Measurements from ENCODE around the gene POLG2.

Gene POLG2

GRCh38 chr17:64527914-64528313 lies 31.1 kb upstream of the POLG2 start:
- no peak overlapping the region for H3K4me3 ChIP-seq (ENCODE audit: low read length)
- no peaks in the 10 kb centered on the region for H3K4me1 ChIP-seq (ENCODE audit: control insufficient read depth, low read length)
- peaks cover 3% of the 10 kb centered on the region; the same call in 1 of the 2 replicates for H4K20me1 ChIP-seq (ENCODE audit: control insufficient read depth, insufficient read depth, low read depth, low read length)
- no peak overlapping the region for H3K4me2 ChIP-seq (ENCODE audit: low read length)
- H3K9me3 ChIP-seq (ENCODE audit: control insufficient read depth, insufficient read depth, low read length), result no peaks in the 10 kb centered on the region
- no peaks in the 10 kb centered on the region for H3K27me3 ChIP-seq (ENCODE audit: control insufficient read depth, low read length)
- no peaks in the 10 kb centered on the region for H3K9me2 ChIP-seq (replicated peaks; ENCODE audit: control insufficient read depth, low read length)
- TF ChIP-seq EZH2phosphoT487 (IDR thresholded peaks at IDR 0.05; ENCODE audit: borderline replicate concordance, low read length) (no peak), CTCF (IDR thresholded peaks at IDR 0.05; ENCODE audit: low read depth, low read length, poor library complexity, severe bottlenecking) (no peak)
- no peaks in the 10 kb centered on the region; the same call in 1 of the 2 replicates for H3K79me2 ChIP-seq (ENCODE audit: control insufficient read depth, low read length)
- H3K27ac ChIP-seq (ENCODE audit: low read depth, low read length), result no peak overlapping the region
- H3F3A ChIP-seq (ENCODE audit: control insufficient read depth, insufficient read depth), result no peaks in the 10 kb centered on the region
- peaks cover 90% of the 10 kb centered on the region for H3K36me3 ChIP-seq (ENCODE audit: control insufficient read depth, low read length)

- TF ChIP-seq CTCF (IDR thresholded peaks at IDR 0.05; ENCODE audit: low read depth, low read length, poor library complexity, severe bottlenecking) (no peak), EZH2phosphoT487 (IDR thresholded peaks at IDR 0.05; ENCODE audit: borderline replicate concordance, low read length) (no peak)
- no peak overlapping the region for H3K4me3 ChIP-seq (ENCODE audit: low read length)
- H3K4me1 ChIP-seq (ENCODE audit: control insufficient read depth, low read length), result no peaks in the 10 kb centered on the region
- H3K4me2 ChIP-seq (ENCODE audit: low read length), result no peak overlapping the region
- H3K9me2 ChIP-seq (replicated peaks; ENCODE audit: control insufficient read depth, low read length), result no peaks in the 10 kb centered on the region
- H3F3A ChIP-seq (ENCODE audit: control insufficient read depth, insufficient read depth), result no peaks in the 10 kb centered on the region
- H3K36me3 ChIP-seq (ENCODE audit: control insufficient read depth, low read length), result peaks cover 87% of the 10 kb centered on the region
- peaks cover under 1% of the 10 kb centered on the region; the same call in 1 of the 2 replicates for H4K20me1 ChIP-seq (ENCODE audit: control insufficient read depth, insufficient read depth, low read depth, low read length)
- H3K9me3 ChIP-seq (ENCODE audit: control insufficient read depth, insufficient read depth, low read length), result no peaks in the 10 kb centered on the region
- H3K27ac ChIP-seq (ENCODE audit: low read depth, low read length), result no peak overlapping the region
- no peaks in the 10 kb centered on the region for H3K27me3 ChIP-seq (ENCODE audit: control insufficient read depth, low read length)
- peaks cover 12% of the 10 kb centered on the region for H3K79me2 ChIP-seq (ENCODE audit: control insufficient read depth, low read length)
Measured at GRCh38 chr17:64520359-64520758, 23.5 kb upstream of the POLG2 start.

- Histone ChIP-seq H3K36me3 (ENCODE audit: control insufficient read depth, low read length) (peaks cover 89% of the 10 kb centered on the region), H3K79me2 (ENCODE audit: control insufficient read depth, low read length) (peaks cover 16% of the 10 kb centered on the region), H3F3A (ENCODE audit: control insufficient read depth, insufficient read depth) (no peaks in the 10 kb centered on the region), H3K4me2 (ENCODE audit: low read length) (no peak overlapping the region), H3K4me1 (ENCODE audit: control insufficient read depth, low read length) (no peaks in the 10 kb centered on the region), H4K20me1 (ENCODE audit: control insufficient read depth, insufficient read depth, low read depth, low read length) (no peaks in the 10 kb centered on the region), H3K27me3 (ENCODE audit: control insufficient read depth, low read length) (no peaks in the 10 kb centered on the region), H3K9me2 (replicated peaks; ENCODE audit: control insufficient read depth, low read length) (no peaks in the 10 kb centered on the region), H3K4me3 (ENCODE audit: low read length) (no peak overlapping the region), H3K9me3 (ENCODE audit: control insufficient read depth, insufficient read depth, low read length) (no peaks in the 10 kb centered on the region), H3K27ac (ENCODE audit: low read depth, low read length) (no peak overlapping the region)
- TF ChIP-seq EZH2phosphoT487 (IDR thresholded peaks at IDR 0.05; ENCODE audit: borderline replicate concordance, low read length), result no peak
- no peak for TF ChIP-seq CTCF (IDR thresholded peaks at IDR 0.05; ENCODE audit: low read depth, low read length, poor library complexity, severe bottlenecking)
Measured at GRCh38 chr17:64519601-64520000, 22.7 kb upstream of the POLG2 start.

Measured in DOHH2 (cell line).